GM21423 (cell line): ENCODE measurements around the gene CTNND2.

ENCODE experiments used
- ATAC-seq: cut with Tn5 transposase; IDR thresholded peaks from one replicate; pipeline ENCODE4 v1.9.1; 2021; ENCODE audit warnings: mild to moderate bottlenecking, moderate library complexity; ENCODE audit not compliant: unreplicated experiment

The CTNND2 gene

GRCh38 chr5:11607944-11608483 is 296.2 kb downstream of the CTNND2 start:
- no peak for ATAC-seq

DNA sequence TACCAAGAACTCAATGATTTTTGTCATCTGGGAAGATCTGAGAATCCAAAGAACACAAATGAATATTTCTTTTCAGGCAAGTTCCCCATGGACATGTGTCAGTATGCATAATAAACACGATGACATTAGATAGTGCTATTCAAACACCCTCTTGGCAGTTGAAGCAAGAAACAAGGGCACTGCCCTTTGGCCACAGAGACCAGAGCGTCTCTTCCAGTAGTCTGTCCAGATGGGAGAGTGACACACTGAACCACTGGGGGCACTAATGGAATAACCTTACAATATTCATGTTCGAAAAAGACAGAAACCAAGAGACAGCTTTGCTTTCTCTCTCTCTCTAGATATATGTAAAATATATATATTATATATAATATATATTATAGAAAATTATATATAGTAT is 301.9 kb downstream of the CTNND2 start:
- ATAC-seq: no peak

DNA sequence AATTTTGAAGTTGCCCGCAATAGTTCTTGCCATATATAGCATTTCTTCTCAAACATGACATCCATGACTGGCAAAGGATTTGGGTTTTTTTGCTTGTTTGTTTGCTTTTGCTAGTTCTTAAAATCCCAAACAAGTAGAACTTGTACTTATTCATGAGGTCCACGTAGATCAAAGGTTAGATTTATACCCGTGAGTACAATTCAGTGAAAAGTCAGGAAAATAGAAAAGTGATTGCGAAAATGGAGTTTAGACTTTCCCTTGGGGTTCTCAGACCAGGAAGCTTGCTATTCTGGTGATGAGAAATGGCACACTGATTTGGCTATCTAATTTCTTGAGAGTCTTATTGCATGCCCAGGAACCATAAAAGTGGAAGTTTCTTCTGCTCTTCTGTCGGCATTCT is 304.7 kb downstream of the CTNND2 start:
- no peak for ATAC-seq

DNA sequence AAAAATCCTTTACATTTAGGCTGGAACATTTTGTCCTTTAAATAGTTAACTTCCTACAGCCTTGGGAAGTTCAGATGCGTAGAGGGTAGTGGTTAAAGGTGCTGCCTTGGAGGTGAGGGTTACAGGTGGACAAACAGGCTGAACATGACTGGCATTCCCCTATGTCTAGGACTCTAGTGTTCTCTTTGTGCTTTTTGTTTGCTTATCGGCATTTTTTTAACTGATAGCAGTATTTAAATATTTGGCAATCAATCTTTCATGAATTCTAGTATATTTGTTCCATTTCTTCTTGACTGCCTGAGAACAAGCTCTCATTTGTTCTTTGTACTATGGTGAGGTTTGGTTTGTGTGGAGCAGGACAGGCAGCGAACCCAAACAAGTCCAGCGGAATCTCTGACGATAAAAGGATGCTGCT is 307.6 kb downstream of the CTNND2 start:
- ATAC-seq: no peak

DNA sequence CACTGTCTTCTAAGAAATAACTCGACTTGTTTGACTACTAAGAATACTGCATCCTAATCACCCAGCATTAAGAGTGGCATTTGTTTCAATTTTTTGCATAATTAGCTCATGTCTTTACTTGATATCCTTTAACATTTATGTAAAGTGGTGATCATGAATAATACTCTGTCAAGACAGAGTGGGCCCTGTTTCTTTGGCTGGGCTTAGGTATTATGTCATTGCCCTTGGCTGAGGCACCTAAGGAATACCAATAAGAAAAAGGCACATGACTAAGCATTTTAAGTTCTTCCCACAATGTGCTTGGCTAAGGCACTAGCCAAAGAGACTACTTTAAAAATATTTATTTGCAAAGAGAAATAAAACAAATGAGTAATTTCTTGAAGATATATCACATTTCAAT is 308.1 kb downstream of the CTNND2 start:
- ATAC-seq: no peak

DNA sequence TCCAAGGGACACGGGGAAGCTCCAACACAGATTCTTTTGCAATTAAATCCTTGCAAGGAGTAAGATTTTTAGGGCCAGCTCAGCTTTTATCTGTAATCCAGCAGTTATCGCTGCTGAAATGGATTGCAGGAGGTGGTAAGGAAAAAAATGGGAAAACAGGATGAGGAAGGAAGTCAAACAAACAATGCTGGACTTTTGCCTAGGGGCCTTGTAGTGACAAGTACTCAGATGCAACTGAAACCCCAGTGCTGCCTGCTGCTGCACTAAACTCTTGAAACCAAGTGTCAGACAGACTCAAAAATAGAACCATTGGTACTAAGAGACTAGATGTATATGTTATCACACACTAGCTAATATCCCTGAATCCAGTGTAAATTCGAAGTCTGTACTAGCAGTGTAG is 309.2 kb downstream of the CTNND2 start:
- ATAC-seq: no peak

DNA sequence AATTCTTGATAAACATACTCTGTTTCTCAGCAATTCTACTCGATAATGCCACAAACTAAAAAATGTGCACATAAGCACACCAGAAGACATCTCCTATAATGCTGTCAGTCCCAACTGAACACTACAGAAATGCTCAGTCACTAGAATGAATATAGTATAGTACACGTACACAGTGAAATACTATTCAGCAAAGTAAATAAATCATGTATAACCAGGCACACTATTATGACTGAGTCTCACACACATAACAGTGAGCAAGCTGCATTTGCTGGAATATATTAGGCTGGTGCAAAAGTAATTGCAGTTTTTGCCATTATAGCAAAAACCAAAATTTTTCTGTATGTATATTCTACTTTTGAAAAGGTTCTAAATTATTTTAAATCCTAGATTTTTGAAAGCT is 310.2 kb downstream of the CTNND2 start:
- ATAC-seq: no peak

DNA sequence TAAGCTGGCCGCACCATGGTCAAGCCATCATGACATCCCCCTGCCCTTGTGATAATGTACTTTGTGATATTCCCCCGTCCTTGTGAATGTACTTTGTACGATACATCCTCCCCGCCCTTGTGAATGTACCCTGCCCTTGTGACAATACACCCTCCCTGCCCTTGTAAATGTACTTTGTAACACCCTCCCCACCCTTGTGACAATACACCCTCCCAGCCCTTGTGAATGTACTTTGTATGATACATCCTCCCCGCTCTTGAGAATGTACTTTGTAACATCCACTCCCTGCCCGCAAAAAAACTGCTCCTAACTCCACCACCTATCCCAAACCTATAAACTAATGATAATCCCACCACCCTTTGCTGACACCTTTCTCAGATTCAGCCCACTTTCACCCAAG is 313.8 kb downstream of the CTNND2 start:
- ATAC-seq: no peak

DNA sequence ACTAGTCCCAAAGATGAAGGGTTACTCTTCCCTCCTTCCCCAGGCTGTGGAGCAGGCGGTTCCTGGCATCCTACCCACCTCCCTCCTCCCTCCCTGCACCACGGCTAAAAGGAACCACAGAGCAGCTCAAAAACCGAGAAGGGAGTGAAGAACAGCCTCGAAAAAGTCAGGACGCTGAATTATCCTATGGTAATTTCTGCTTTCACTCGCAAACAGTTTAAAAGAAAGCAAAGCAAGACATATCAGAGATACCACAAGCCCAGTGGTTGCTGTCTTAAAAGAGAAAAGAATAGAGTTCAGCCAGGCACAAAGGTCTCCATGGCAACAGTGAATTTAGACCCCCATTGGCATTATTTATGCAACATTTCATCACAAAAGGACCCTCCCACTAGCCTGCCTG is 315.4 kb downstream of the CTNND2 start:
- no peak for ATAC-seq

GRCh38 chr5:11584017-11584416 is 320.2 kb downstream of the CTNND2 start:
- no peak for ATAC-seq

DNA sequence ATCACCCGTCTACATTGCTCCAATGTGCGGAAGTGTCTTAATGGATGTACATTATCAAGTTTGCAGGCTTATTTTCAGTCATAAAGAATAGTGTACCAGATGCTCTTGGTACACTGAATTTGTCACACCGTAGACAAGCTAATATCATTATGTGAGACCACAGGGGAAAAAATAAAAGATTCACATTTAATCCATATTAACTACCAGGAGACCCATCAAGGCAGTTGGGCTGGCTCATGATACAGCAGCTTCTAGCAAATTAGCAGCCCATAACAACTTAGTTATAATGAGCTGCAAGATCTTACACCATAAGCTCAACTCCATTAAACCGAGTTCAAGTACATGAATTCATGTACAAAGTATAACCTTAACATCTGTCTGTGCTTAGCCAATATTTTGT is 324.9 kb downstream of the CTNND2 start:
- ATAC-seq: no peak

DNA sequence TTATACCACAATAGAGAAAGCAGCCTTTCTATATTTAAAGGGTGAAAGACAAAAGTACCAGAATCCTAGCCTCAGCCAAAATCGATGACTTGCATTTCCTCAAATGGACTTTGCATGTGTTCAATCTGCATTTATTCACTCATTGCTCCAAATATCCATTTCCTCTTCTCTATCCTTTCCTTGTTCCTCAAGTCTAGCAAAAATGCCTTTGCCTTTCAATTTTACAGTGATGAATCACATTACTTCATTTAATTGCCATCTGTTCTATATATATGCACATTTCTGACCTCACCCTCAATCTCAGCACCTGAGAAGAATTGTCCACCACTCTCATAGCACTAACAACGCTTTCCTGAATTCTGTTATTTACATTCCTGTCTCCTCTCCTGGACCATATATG is 329.5 kb downstream of the CTNND2 start:
- ATAC-seq: no peak

GRCh38 chr5:11573140-11573992 is 330.9 kb downstream of the CTNND2 start:
- ATAC-seq: no peak

DNA sequence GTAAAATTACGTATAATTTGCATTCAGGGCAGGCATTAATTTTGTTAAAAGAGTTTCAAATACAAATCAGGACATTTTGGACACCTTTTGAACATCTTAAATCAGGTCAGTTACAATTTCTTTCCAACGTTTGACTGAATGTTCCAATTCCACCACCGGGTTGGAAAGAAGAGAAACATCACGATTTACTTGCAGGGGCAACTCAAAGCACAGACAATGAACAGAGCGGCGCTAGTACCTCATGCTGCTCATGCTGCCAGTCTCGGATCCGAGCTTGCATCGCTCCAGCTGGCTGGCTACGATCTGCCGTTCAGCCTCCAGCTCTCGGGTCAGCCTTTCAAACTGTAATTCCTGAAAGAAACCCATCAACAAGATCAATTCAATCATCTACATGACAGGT is 339.5 kb downstream of the CTNND2 start:
- ATAC-seq: no peak

- no peak for ATAC-seq
These were observed 340.4 kb downstream of the CTNND2 start for GRCh38 chr5:11563822-11564221.

DNA sequence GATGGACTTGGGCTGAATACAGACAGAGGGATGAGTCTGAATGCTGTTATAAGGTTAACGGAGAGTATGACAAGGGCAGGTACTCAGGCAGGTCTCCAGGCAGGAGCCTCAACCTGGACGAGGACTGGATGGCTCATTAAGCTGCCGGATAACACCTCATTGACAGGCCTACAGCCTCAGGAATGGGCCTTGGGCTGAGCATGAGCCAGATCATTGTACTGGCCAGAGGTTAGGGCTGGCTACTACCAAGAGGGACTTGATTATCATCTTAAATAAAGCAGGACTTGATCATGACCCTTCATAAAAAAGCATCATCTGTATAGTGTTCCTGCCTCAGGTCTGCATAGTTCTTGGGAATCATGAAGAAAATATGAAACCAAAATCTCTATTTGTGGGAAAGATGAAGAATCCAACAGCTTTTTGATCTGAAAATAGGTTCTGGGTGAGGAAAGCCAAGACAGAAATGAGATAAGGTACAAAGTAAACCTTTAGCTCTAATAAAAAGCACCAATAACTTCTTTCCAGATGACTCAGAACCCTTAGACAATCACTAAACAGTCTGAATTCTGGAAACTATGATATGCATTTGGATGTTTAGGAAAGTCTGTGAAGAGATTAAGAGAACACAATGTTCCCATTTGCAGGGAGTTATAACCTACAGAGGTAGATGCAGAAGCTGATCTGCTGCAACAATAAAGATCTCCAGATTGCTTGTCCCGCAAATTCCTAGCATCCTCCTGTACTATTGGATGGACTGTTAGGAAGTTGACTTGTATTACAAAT is 343.1 kb downstream of the CTNND2 start:
- ATAC-seq: no peak

- ATAC-seq: no peak
These were observed 347.2 kb downstream of the CTNND2 start for GRCh38 chr5:11557063-11557462.

- no peak for ATAC-seq
These were observed 349.1 kb downstream of the CTNND2 start for GRCh38 chr5:11555171-11555570.

GRCh38 chr5:11547730-11548129 is 356.5 kb downstream of the CTNND2 start:
- ATAC-seq: no peak

DNA sequence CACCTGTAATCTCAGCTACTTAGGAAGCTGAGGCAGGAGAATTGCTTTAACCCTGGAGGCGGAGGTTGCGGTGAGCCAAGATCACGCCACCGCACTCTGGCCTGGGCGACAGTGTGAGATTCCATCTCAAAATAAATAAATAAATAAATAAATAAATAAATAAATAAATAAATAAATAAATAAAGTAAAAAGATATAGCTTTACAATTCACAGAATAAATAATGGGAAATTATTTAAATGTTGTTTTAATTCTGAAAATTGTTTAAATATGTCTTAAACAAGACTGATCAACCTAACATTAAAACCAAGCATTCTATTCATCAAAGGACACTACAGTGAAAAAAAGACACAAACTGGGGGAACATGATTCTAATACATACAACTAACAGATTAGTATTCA is 357.1 kb downstream of the CTNND2 start:
- ATAC-seq: no peak

DNA sequence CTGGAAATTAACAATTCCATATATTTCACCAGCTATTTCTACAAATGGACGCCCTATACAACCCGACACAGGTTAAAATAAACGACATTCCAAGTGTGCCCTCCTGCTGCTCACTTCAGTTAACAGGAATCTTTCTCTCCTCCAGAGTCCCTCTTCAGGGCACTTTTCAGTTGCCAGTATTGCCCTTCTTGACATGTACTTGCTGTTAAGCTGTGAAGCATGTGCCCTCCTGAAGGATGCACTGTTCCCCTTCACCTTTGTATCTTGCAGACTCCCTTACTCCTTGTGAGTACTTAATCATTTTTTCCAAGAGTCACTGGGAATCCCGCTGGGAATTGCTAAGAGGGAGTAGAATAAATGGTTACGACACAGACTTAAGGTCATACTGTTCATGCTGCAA is 364.1 kb downstream of the CTNND2 start:
- no peak for ATAC-seq
